ENCODE measurements around the gene LPO.
A peak's percentile ranks its signal among the peaks of the same experiment; 100 is the strongest.

LPO gene

DNA sequence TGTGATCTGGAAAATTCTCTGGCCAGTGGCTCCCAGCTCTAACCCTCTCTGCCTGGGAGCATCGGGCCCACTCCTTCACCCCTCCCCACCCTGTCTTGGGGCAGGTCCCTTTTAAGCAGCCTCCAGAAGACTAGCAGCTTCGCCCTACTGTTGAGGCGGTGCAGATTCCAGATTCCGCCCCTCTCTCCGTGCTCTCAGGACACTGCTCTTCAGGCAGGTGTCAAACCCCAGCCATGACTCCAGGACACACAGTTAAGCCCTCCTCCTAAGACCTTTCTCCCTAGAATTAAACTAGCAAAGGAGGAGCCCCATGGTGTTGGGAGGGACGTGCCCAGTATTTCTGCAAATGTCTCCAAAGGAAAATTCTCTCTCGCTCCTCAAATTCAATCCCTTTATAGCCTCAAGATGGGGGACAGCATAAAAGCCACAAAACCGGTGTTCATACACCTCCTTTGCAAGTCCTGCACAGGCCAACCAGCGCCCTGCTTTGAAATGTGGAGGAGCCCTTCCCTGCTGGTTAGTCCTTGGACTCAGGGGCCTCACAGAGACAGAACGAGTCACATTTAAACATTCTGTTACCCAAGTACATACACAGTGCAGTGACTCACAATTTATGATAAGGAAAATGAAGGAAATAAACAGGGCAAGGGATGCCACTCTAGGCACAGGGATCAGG is 7.2 kb downstream of the LPO start:
- peaks cover 18 to 34% of the 10 kb centered on the region in 2 donors for H3K27me3 ChIP-seq (ENCODE audit: control insufficient read depth in 1 of 2, insufficient read depth in 2 of 2, low read length in 2 of 2)
- H3K36me3 ChIP-seq (ENCODE audit: control insufficient read depth in 2 of 2, insufficient read depth in 2 of 2, low read length in 2 of 2): no peaks in the 10 kb centered on the region
- H3K4me1 ChIP-seq (ENCODE audit: control insufficient read depth, insufficient read depth, low read length): peaks cover 6% of the 10 kb centered on the region
- H3K4me3 ChIP-seq (ENCODE audit: low read length in 2 of 2): no peak overlapping the region
- no peaks in the 10 kb centered on the region for H3K9me3 ChIP-seq (ENCODE audit: control insufficient read depth in 2 of 2, low read length in 2 of 2)
- H3K27ac ChIP-seq (ENCODE audit: low read length): no peak overlapping the region
- H3K9ac ChIP-seq (ENCODE audit: low read length in 2 of 2): no peak overlapping the region

GRCh38 chr17:58246104-58246740 is 7.8 kb downstream of the LPO start:
- H3K27ac ChIP-seq (ENCODE audit: low read length): no peak overlapping the region
- H3K9ac ChIP-seq (ENCODE audit: low read length in 2 of 2): no peak overlapping the region
- H3K36me3 ChIP-seq (ENCODE audit: control insufficient read depth in 2 of 2, insufficient read depth in 2 of 2, low read length in 2 of 2): no peaks in the 10 kb centered on the region
- no peaks in the 10 kb centered on the region for H3K9me3 ChIP-seq (ENCODE audit: control insufficient read depth in 2 of 2, low read length in 2 of 2)
- H3K4me1 ChIP-seq (ENCODE audit: control insufficient read depth, insufficient read depth, low read length): peaks cover 6% of the 10 kb centered on the region
- H3K27me3 ChIP-seq (ENCODE audit: control insufficient read depth in 1 of 2, insufficient read depth in 2 of 2, low read length in 2 of 2): peaks cover 18 to 37% of the 10 kb centered on the region in 2 donors
- no peak overlapping the region for H3K4me3 ChIP-seq (ENCODE audit: low read length in 2 of 2)

- no peaks in the 10 kb centered on the region for H3K9me3 ChIP-seq (ENCODE audit: control insufficient read depth in 2 of 2, low read length in 2 of 2)
- H3K27ac ChIP-seq (ENCODE audit: low read length): no peak overlapping the region
- no peaks in the 10 kb centered on the region for H3K36me3 ChIP-seq (ENCODE audit: control insufficient read depth in 2 of 2, insufficient read depth in 2 of 2, low read length in 2 of 2)
- H3K4me1 ChIP-seq (ENCODE audit: control insufficient read depth, insufficient read depth, low read length): peaks cover 6% of the 10 kb centered on the region
- H3K27me3 ChIP-seq (ENCODE audit: control insufficient read depth in 1 of 2, insufficient read depth in 2 of 2, low read length in 2 of 2): peaks cover 18 to 36% of the 10 kb centered on the region in 2 donors
- no peak overlapping the region for H3K9ac ChIP-seq (ENCODE audit: low read length in 2 of 2)
- H3K4me3 ChIP-seq (ENCODE audit: low read length in 2 of 2): no peak overlapping the region
Observed at GRCh38 chr17:58246781-58247180, 8.4 kb downstream of the LPO start.

DNA sequence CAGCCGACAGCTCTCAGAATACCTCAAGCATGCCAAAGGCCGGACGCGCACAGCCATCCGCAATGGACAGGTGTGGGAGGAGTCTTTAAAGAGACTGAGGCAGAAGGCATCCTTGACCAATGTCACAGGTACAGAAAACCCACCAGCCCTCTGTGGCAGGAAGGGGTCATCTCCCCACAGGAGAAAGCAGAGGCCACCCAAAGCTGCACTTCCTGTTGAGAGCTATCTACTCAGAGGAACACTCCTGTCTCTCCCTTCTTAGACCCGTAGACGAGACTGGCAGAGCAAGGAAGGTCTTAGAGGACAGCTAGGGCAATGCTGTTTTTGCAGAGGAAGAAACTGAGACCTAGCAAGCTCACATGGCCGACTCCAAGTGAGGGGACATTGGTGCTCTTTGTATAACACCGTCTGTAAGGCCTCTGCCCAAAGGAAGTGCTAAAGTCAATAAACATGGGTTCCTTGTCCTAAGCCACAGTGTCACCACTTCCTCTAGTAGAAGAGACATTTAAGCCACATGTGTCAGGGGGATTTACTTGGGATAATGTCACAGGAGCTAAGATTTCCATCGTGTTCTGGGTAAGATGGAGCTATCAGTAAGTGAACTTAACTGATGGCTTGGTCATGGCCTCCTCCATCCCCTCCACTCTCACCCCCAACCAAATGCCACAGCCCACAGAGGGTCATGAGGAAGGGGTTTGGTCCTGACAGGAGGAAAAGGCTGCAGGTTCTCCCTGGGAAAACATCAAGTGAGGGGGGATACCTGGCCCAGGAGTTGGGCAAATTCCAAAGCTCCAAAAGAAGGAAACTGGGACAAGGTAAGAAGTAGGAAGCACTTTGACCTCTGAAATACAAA is 9.4 kb downstream of the LPO start:
- Histone ChIP-seq H3K4me3 (ENCODE audit: low read length in 2 of 2) (no peak overlapping the region), H3K9ac (ENCODE audit: low read length in 2 of 2) (no peak overlapping the region), H3K27ac (ENCODE audit: low read length) (no peak overlapping the region), H3K36me3 (ENCODE audit: control insufficient read depth in 2 of 2, insufficient read depth in 2 of 2, low read length in 2 of 2) (no peaks in the 10 kb centered on the region), H3K27me3 (ENCODE audit: control insufficient read depth in 1 of 2, insufficient read depth in 2 of 2, low read length in 2 of 2) (peaks cover 16 to 32% of the 10 kb centered on the region in 2 donors), H3K9me3 (ENCODE audit: control insufficient read depth in 2 of 2, low read length in 2 of 2) (no peaks in the 10 kb centered on the region), H3K4me1 (ENCODE audit: control insufficient read depth, insufficient read depth, low read length) (peaks cover 6% of the 10 kb centered on the region)

DNA sequence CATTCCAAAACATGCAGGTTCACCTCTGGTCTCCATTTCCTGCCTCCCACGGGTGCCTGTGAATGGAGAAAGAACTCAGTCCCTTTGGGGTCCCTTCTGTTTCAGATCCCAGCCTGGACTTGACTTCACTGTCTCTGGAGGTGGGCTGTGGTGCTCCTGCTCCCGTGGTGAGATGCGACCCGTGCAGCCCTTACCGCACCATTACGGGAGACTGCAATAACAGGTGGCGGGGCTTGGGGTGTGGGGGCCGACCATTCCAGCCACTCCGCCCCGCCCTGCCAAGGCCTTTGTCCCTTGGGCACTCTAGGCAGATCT is 10.5 kb downstream of the LPO start:
- no peak overlapping the region for H3K9ac ChIP-seq (ENCODE audit: low read length in 2 of 2)
- no peak overlapping the region for H3K27ac ChIP-seq (ENCODE audit: low read length)
- H3K36me3 ChIP-seq (ENCODE audit: control insufficient read depth in 2 of 2, insufficient read depth in 2 of 2, low read length in 2 of 2): no peaks in the 10 kb centered on the region
- peak overlapping the region in 1 of 2 donors; percentile 76 for H3K4me3 ChIP-seq (ENCODE audit: low read length in 2 of 2)
- no peaks in the 10 kb centered on the region for H3K9me3 ChIP-seq (ENCODE audit: control insufficient read depth in 2 of 2, low read length in 2 of 2)
- peaks cover 13 to 31% of the 10 kb centered on the region in 2 donors for H3K27me3 ChIP-seq (ENCODE audit: control insufficient read depth in 1 of 2, insufficient read depth in 2 of 2, low read length in 2 of 2)
- peaks cover 6% of the 10 kb centered on the region for H3K4me1 ChIP-seq (ENCODE audit: control insufficient read depth, insufficient read depth, low read length)

DNA sequence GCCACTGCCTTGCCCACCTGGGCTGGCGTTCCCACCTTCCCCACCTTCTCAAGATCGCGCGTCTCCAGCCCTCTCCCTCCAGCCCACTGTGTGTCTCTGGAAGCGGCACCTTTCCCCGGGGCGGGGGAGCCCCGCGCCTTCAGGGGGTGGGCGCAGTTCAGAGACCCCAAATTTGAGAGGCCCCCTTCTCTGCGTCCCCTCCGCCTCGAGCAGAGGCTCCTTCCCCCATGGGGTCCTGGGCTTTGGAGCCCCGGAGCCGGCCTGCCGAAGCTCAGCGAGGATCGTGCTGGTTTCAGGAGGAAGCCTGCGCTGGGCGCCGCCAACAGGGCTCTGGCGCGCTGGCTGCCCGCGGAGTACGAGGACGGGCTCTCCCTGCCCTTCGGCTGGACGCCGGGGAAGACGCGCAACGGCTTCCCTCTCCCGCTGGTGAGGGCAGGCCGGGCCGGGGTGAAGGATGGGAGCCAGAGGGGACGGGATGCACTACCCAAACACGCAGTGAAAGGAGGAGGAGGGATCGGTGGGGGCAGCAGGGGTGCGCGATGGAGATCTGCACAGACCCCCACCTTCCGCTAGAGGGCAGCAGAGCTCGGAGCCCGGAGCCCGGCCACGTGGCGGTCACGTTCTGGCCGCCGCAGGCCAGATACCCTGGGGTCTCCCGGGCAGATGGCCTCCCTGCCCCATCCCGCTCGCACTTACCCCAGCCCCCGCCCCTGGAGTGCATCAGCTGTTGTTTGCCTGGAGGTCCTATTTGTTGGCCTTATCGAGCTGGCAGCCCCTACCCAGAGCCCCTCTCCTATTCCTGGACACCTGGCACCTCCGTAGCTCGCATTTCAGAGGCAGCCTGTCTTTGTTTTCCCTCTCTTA is 11.1 kb downstream of the LPO start:
- Histone ChIP-seq H3K36me3 (ENCODE audit: control insufficient read depth in 2 of 2, insufficient read depth in 2 of 2, low read length in 2 of 2) (no peaks in the 10 kb centered on the region), H3K4me3 (ENCODE audit: low read length in 2 of 2) (peak overlapping the region; percentile 54 to 76), H3K4me1 (ENCODE audit: control insufficient read depth, insufficient read depth, low read length) (peaks cover 6% of the 10 kb centered on the region), H3K9ac (ENCODE audit: low read length in 2 of 2) (no peak overlapping the region), H3K27ac (ENCODE audit: low read length) (no peak overlapping the region), H3K9me3 (ENCODE audit: control insufficient read depth in 2 of 2, low read length in 2 of 2) (no peaks in the 10 kb centered on the region), H3K27me3 (ENCODE audit: control insufficient read depth in 1 of 2, insufficient read depth in 2 of 2, low read length in 2 of 2) (peaks cover 16 to 32% of the 10 kb centered on the region in 2 donors)

- Histone ChIP-seq H3K27ac (ENCODE audit: low read length) (no peak overlapping the region), H3K4me3 (ENCODE audit: low read length in 2 of 2) (no peak overlapping the region), H3K4me1 (ENCODE audit: control insufficient read depth, insufficient read depth, low read length) (peaks cover 6% of the 10 kb centered on the region), H3K27me3 (ENCODE audit: control insufficient read depth in 1 of 2, insufficient read depth in 2 of 2, low read length in 2 of 2) (peaks cover 20 to 37% of the 10 kb centered on the region in 2 donors), H3K36me3 (ENCODE audit: control insufficient read depth in 2 of 2, insufficient read depth in 2 of 2, low read length in 2 of 2) (no peaks in the 10 kb centered on the region), H3K9me3 (ENCODE audit: control insufficient read depth in 2 of 2, low read length in 2 of 2) (no peaks in the 10 kb centered on the region), H3K9ac (ENCODE audit: low read length in 2 of 2) (no peak overlapping the region)
Observed at GRCh38 chr17:58250344-58251011, 12.1 kb downstream of the LPO start.

DNA sequence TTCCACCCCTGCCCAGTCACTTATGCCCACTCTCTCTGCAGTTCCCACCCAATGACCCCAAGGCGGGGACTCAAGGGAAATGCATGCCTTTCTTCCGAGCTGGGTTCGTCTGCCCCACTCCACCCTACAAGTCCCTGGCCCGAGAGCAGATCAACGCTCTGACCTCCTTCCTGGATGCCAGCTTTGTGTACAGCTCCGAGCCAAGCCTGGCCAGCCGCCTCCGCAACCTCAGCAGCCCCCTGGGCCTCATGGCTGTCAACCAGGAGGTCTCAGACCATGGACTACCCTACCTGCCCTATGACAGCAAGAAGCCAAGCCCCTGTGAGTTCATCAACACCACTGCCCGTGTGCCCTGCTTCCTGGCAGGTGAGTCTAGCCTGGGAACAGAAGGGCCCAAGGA is 13.8 kb downstream of the LPO start:
- H3K4me1 ChIP-seq (ENCODE audit: control insufficient read depth, insufficient read depth, low read length): peaks cover 6% of the 10 kb centered on the region
- no peaks in the 10 kb centered on the region for H3K36me3 ChIP-seq (ENCODE audit: control insufficient read depth in 2 of 2, insufficient read depth in 2 of 2, low read length in 2 of 2)

DNA sequence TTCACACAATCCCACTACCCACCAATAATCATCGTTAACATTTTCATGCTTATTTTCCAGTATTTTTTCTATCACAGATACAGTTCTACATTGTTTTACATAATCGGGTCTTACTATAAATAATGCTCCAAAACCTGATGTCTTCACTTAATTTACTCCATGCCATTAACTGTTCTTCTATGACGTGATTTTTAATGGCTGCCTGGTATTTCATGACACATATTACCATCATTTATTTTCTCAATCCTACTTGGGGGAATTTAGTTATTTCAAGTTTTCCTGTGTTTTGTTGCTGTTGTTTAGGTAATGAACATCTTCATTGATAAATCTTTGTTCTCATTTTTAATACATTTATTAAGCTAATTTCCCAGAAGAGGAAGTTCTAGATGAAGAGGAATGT is 14.7 kb downstream of the LPO start:
- no peak overlapping the region for H3K9ac ChIP-seq (ENCODE audit: low read length in 2 of 2)
- no peak overlapping the region for H3K27ac ChIP-seq (ENCODE audit: low read length)
- H3K9me3 ChIP-seq (ENCODE audit: control insufficient read depth in 2 of 2, low read length in 2 of 2): no peaks in the 10 kb centered on the region
- peaks cover 6% of the 10 kb centered on the region for H3K4me1 ChIP-seq (ENCODE audit: control insufficient read depth, insufficient read depth, low read length)
- H3K27me3 ChIP-seq (ENCODE audit: control insufficient read depth in 1 of 2, insufficient read depth in 2 of 2, low read length in 2 of 2): peaks cover 20 to 30% of the 10 kb centered on the region in 2 donors
- no peak overlapping the region for H3K4me3 ChIP-seq (ENCODE audit: low read length in 2 of 2)
- no peaks in the 10 kb centered on the region for H3K36me3 ChIP-seq (ENCODE audit: control insufficient read depth in 2 of 2, insufficient read depth in 2 of 2, low read length in 2 of 2)

More for the DNA sequence above, 13.8 kb downstream of the LPO start:
- Histone ChIP-seq H3K9ac (ENCODE audit: low read length in 2 of 2) (no peak overlapping the region), H3K9me3 (ENCODE audit: control insufficient read depth in 2 of 2, low read length in 2 of 2) (no peaks in the 10 kb centered on the region), H3K27me3 (ENCODE audit: control insufficient read depth in 1 of 2, insufficient read depth in 2 of 2, low read length in 2 of 2) (peaks cover 20 to 35% of the 10 kb centered on the region in 2 donors), H3K27ac (ENCODE audit: low read length) (no peak overlapping the region), H3K4me3 (ENCODE audit: low read length in 2 of 2) (no peak overlapping the region)

- no peak overlapping the region for H3K27ac ChIP-seq (ENCODE audit: low read length)
- H3K4me3 ChIP-seq (ENCODE audit: low read length in 2 of 2): no peak overlapping the region
Observed at GRCh38 chr17:58254803-58255202, 16.4 kb downstream of the LPO start.

More at GRCh38 chr17:58254803-58255202, 16.4 kb downstream of the LPO start:
- Histone ChIP-seq H3K27me3 (ENCODE audit: control insufficient read depth in 1 of 2, insufficient read depth in 2 of 2, low read length in 2 of 2) (peaks cover 12 to 20% of the 10 kb centered on the region in 2 donors), H3K36me3 (ENCODE audit: control insufficient read depth in 2 of 2, insufficient read depth in 2 of 2, low read length in 2 of 2) (no peaks in the 10 kb centered on the region), H3K4me1 (ENCODE audit: control insufficient read depth, insufficient read depth, low read length) (no peaks in the 10 kb centered on the region), H3K9me3 (ENCODE audit: control insufficient read depth in 2 of 2, low read length in 2 of 2) (no peaks in the 10 kb centered on the region), H3K9ac (ENCODE audit: low read length in 2 of 2) (no peak overlapping the region)

Measured in stomach smooth muscle (tissue), 2 donors.